HepG2 (cell line): ENCODE data around the gene MYO6. TPM values are rescaled to one million over a fixed set of nuclear protein-coding genes. Genes with fewer than 3 reads are reported as not detected.

Experiments
- ATAC-seq: fragments of 200-7000 bp; cut with Tn5 transposase; 3 replicates; pipeline ENCODE4 v1.9.1; 2020; ENCODE audit warnings: mild to moderate bottlenecking, moderate library complexity
- BruUV-seq: library from RNA; stranded (reverse); fragments of 400-500 nt; replicated peaks from 2 replicates; lab custom pipeline; 2021; lab: Mats Ljungman, UMichigan
- CTCF ChIA-PET: fragments of 300-600 bp; formaldehyde crosslinking; extraction: SDS; loops from one replicate; lab custom pipeline; 2021; ENCODE audit warnings: low total read pairs, inconsistent platforms, low intra/inter-chr PET ratio; lab: Yijun Ruan, JAX
- POLR2A ChIA-PET: fragments of 350-600 bp; sonication (Branson Sonifier 250); formaldehyde crosslinking; loops from one replicate; lab custom pipeline; 2020; ENCODE audit warnings: antibody characterized with exemption, inconsistent platforms; lab: Yijun Ruan, JAX
- DNase-seq: peaks from one replicate; pipeline ENCODE4 v3.0.0-alpha.2; 2015; ENCODE audit warnings: low spot score
- FAIRE-seq: peaks from 3 replicates; lab custom pipeline; 2011; peaks lifted over from hg19 to GRCh38; lab: Jason Lieb, UNC
- H2AFZ ChIP-seq: one replicate; pipeline ENCODE4 v1.6.1; 2011; ENCODE audit warnings: low read length, inconsistent platforms
- H3K27ac ChIP-seq: fragments of 300-600 bp; 3 replicates; pipeline ENCODE4 v1.8.0; 2011; ENCODE audit warnings: mixed run types, mild to moderate bottlenecking, mixed read lengths, low read length, inconsistent platforms; ENCODE audit not compliant: insufficient read depth; ENCODE audit errors: extremely low read length
- H3K27me3 ChIP-seq, 2 experiments: fragments of 200-600 bp in 1 of 2; 2 replicates in 1 of 2; 3 replicates in 1 of 2; pipeline versions ENCODE4 v1.6.0 to v1.8.0; 2011; ENCODE audit warnings: low read length in 2 of 2, mild to moderate bottlenecking in 2 of 2, moderate library complexity in 2 of 2, inconsistent platforms in 1 of 2; ENCODE audit not compliant: insufficient read depth in 2 of 2, control insufficient read depth in 1 of 2
- H3K36me3 ChIP-seq, 2 experiments: fragments of 200-600 bp in 1 of 2; replicated peaks in 1 of 2; 2 replicates in 1 of 2; 3 replicates in 1 of 2; pipeline versions ENCODE4 v1.5.1 to v1.8.0; 2011; ENCODE audit warnings: low read length in 2 of 2, inconsistent platforms in 1 of 2; ENCODE audit not compliant: insufficient read depth in 2 of 2, control insufficient read depth in 1 of 2
- H3K4me1 ChIP-seq: 2 replicates; pipeline ENCODE4 v1.5.1; 2012; ENCODE audit warnings: low read length, inconsistent platforms; ENCODE audit not compliant: insufficient read depth
- H3K4me2 ChIP-seq: 2 replicates; pipeline ENCODE4 v1.6.0; 2011; ENCODE audit warnings: low read depth, low read length, inconsistent platforms
- H3K4me3 ChIP-seq, 3 experiments: fragments of 200-600 bp in 1 of 3; sonication (generic), shearing (Covaris generic) in 1 of 3; replicated peaks in 1 of 3; 2 replicates each; pipeline ENCODE4 v1.5.1; 2011 to 2016; ENCODE audit warnings: low read length in 3 of 3, inconsistent platforms in 2 of 3, low read depth in 2 of 3, mild to moderate bottlenecking in 2 of 3, control low read depth in 1 of 3, mixed read lengths in 1 of 3; ENCODE audit not compliant: insufficient read depth in 1 of 3
- H3K79me2 ChIP-seq: one replicate; pipeline ENCODE4 v1.6.1; 2011; ENCODE audit warnings: low read length, inconsistent platforms; ENCODE audit not compliant: insufficient read depth
- H3K9ac ChIP-seq: 2 replicates; pipeline ENCODE4 v1.6.0; 2011; ENCODE audit warnings: mild to moderate bottlenecking, low read depth, low read length, inconsistent platforms; ENCODE audit not compliant: insufficient read depth
- H3K9me3 ChIP-seq: 2 replicates; pipeline ENCODE4 v1.5.1; 2012; ENCODE audit warnings: mild to moderate bottlenecking, low read length
- H4K20me1 ChIP-seq: 2 replicates; pipeline ENCODE4 v1.6.0; 2011; ENCODE audit warnings: inconsistent platforms, mild to moderate bottlenecking, low read length, moderate library complexity; ENCODE audit not compliant: insufficient read depth
- ARNTL ChIP-seq: sonication (generic); formaldehyde crosslinking; IDR thresholded peaks from 2 replicates; pipeline ENCODE4 v1.4.0; 2020; ENCODE audit warnings: mild to moderate bottlenecking, missing genetic modification reagents
- CENPX ChIP-seq: sonication (generic); formaldehyde crosslinking; IDR thresholded peaks from 2 replicates; pipeline ENCODE4 v1.9.0; 2021; ENCODE audit warnings: mild to moderate bottlenecking, missing genetic modification reagents, moderate library complexity
- FOXC1 ChIP-seq: sonication (generic); formaldehyde crosslinking; IDR thresholded peaks from 2 replicates; pipeline ENCODE4 v1.8.0; 2022; ENCODE audit warnings: mild to moderate bottlenecking, missing genetic modification reagents, borderline replicate concordance
- GABPA ChIP-seq, 2 experiments: IDR thresholded peaks; 2 replicates each; pipeline ENCODE4 v1.6.1; 2011 to 2016; ENCODE audit warnings: low read depth in 2 of 2, low read length in 1 of 2, missing biosample characterization in 1 of 2, missing genetic modification characterization in 1 of 2
- KLF9 ChIP-seq: IDR thresholded peaks from 2 replicates; pipeline ENCODE4 v1.6.1; 2016; ENCODE audit warnings: low read depth
- NBN ChIP-seq: fragments of 450-650 bp; conservative IDR thresholded peaks from 2 replicates; pipeline ENCODE4 v1.6.1; 2017
- NFE2 ChIP-seq: sonication (generic); formaldehyde crosslinking; IDR thresholded peaks from 2 replicates; pipeline ENCODE4 v1.4.0; 2020; ENCODE audit warnings: missing genetic modification reagents
- NR2F6 ChIP-seq, 2 experiments: IDR thresholded peaks; 2 replicates each; pipeline ENCODE4 v1.6.1; 2016; ENCODE audit warnings: antibody characterized with exemption in 1 of 2, mild to moderate bottlenecking in 1 of 2
- PAX8 ChIP-seq: sonication (generic); formaldehyde crosslinking; IDR thresholded peaks from 2 replicates; pipeline ENCODE4 v1.8.0; 2022; ENCODE audit warnings: mild to moderate bottlenecking, missing genetic modification reagents, borderline replicate concordance
- RBAK ChIP-seq: sonication (generic); formaldehyde crosslinking; IDR thresholded peaks from 2 replicates; pipeline ENCODE4 v1.5.1; 2020; ENCODE audit warnings: mild to moderate bottlenecking, missing genetic modification reagents
- SOX5 ChIP-seq: IDR thresholded peaks from 2 replicates; pipeline ENCODE4 v1.6.1; 2016; ENCODE audit warnings: borderline replicate concordance
- TCF7L2 ChIP-seq: IDR thresholded peaks from 2 replicates; pipeline ENCODE4 v1.6.1; 2011; ENCODE audit warnings: mild to moderate bottlenecking, low read depth, low read length, moderate library complexity
- TFE3 ChIP-seq: IDR thresholded peaks from 2 replicates; pipeline ENCODE4 v1.6.1; 2016
- TMF1 ChIP-seq: sonication (generic); formaldehyde crosslinking; IDR thresholded peaks from 2 replicates; pipeline ENCODE4 v1.8.1; 2022; ENCODE audit warnings: low read depth, missing genetic modification reagents
- ZBTB44 ChIP-seq: sonication (generic); formaldehyde crosslinking; IDR thresholded peaks from 2 replicates; pipeline ENCODE4 v1.4.0; 2020; ENCODE audit warnings: missing genetic modification reagents
- ZMYM3 ChIP-seq: sonication (generic); formaldehyde crosslinking; IDR thresholded peaks from 2 replicates; pipeline ENCODE4 v1.5.1; 2020; ENCODE audit warnings: mild to moderate bottlenecking, missing genetic modification reagents
- ZNF205 ChIP-seq: IDR thresholded peaks from 2 replicates; pipeline ENCODE4 v1.6.1; 2018; ENCODE audit warnings: missing biosample characterization, missing genetic modification reagents
- ZNF530 ChIP-seq: sonication (generic); formaldehyde crosslinking; IDR thresholded peaks from 2 replicates; pipeline ENCODE4 v1.5.0; 2020; ENCODE audit warnings: low read depth, mild to moderate bottlenecking, missing genetic modification reagents
- ZNF615 ChIP-seq: sonication (generic); formaldehyde crosslinking; IDR thresholded peaks from 2 replicates; pipeline ENCODE4 v1.5.0; 2020; ENCODE audit warnings: mild to moderate bottlenecking, missing genetic modification reagents, borderline replicate concordance
- ZNF674 ChIP-seq: sonication (generic); formaldehyde crosslinking; IDR thresholded peaks from 2 replicates; pipeline ENCODE4 v1.5.0; 2020; ENCODE audit warnings: low read depth, mild to moderate bottlenecking, missing genetic modification reagents
- ZNF773 ChIP-seq: sonication (generic); formaldehyde crosslinking; IDR thresholded peaks from 2 replicates; pipeline ENCODE4 v1.4.0; 2020; ENCODE audit warnings: missing genetic modification reagents, borderline replicate concordance
- ZNF777 ChIP-seq: sonication (generic); formaldehyde crosslinking; IDR thresholded peaks from 2 replicates; pipeline ENCODE4 v1.4.0; 2020; ENCODE audit warnings: missing genetic modification reagents
- ZSCAN22 ChIP-seq: sonication (generic); formaldehyde crosslinking; IDR thresholded peaks from 2 replicates; pipeline ENCODE4 v1.4.0; 2020; ENCODE audit warnings: mild to moderate bottlenecking, missing genetic modification reagents
- in situ Hi-C: cut with HindIII; loops from 2 replicates; pipeline ENCODE4 v1.10.0; 2017; ENCODE audit warnings: low pct_unique_long_range_greater_than_20kb; ENCODE audit not compliant: extremely low pct_ligation_motif_present
- intact Hi-C: fragments of 100-400 bp; cut with micrococcal nuclease; formaldehyde crosslinking; loops from one replicate; pipeline ENCODE4 v1.10.0; 2022; ENCODE audit not compliant: unreplicated experiment
- polyA plus RNA-seq, 8 experiments: library from polyadenylated mRNA; depleted of rRNA in 3 of 8; stranded (reverse) in 7 of 8; unstranded in 1 of 8; fragments of >200 nt; fragmentation: Illumina TruSeq in 4 of 8; extraction: Trizol in 4 of 8; gene quantifications; 2 replicates each; pipeline versions ENCODE4 v1.2.1 to v1.2.3, GENCODE V29; 2011 to 2016; ENCODE audit warnings: low read depth in 4 of 8, missing spikeins in 1 of 8, mixed read lengths in 1 of 8; ENCODE audit not compliant: insufficient read depth in 1 of 8
- total RNA-seq, 5 experiments: library from RNA; depleted of rRNA; stranded (reverse); fragments of >200 nt; fragmentation: Illumina TruSeq; extraction: Trizol; gene quantifications; 2 replicates each; pipeline ENCODE4 v1.2.3, GENCODE V29; 2016; ENCODE audit warnings: low read depth in 1 of 5

The MYO6 gene
- total and polyA plus RNA-seq, 2 of the 13 experiments (the other 11 are each of a cell fraction or from before 2014, with no cell fraction given), result 5.4 to 7.5 TPM

- no peak for TF ChIP-seq SOX5
- TF ChIP-seq RBAK, result no peak
- no peak for TF ChIP-seq NBN
- no peak for TF ChIP-seq ZMYM3 (CRISPR knock-in tag)
- TF ChIP-seq TMF1 (CRISPR knock-in tag), result no peak
- TF ChIP-seq ZNF777 (CRISPR knock-in tag), result no peak
- no peak for TF ChIP-seq ZSCAN22 (CRISPR knock-in tag)
Observed at GRCh38 chr6:75762063-75762462, 13.0 kb downstream of the MYO6 start (continued).

- no peak for FAIRE-seq
- Histone ChIP-seq H4K20me1 (no peaks in the 10 kb centered on the region), H3K4me2 (no peak overlapping the region), H3K27me3 (no peaks in the 10 kb centered on the region), H3K79me2 (no peaks in the 10 kb centered on the region), H3K9me3 (no peaks in the 10 kb centered on the region), H3K27ac (no peak overlapping the region), H3K4me3 (no peak overlapping the region), H3K36me3 (no peaks in the 10 kb centered on the region; a peak in 1 of 5 replicates), H3K4me1 (peaks cover 5% of the 10 kb centered on the region; the same call in 1 of the 2 replicates), H3K9ac (no peak overlapping the region), H2AFZ (no peak overlapping the region)
- no peak for ATAC-seq
- CTCF ChIA-PET, result no interaction called here
- in situ Hi-C loops, result no loop called here
- no peak for DNase-seq
- POLR2A ChIA-PET, result no interaction called here
- intact Hi-C loops, result no loop called here
- BruUV-seq, result no TSS peak
- TF ChIP-seq ZNF773 (CRISPR knock-in tag), result no peak
- no peak for TF ChIP-seq TCF7L2
- no peak for TF ChIP-seq CENPX (CRISPR knock-in tag)
- no peak for TF ChIP-seq ZNF205
- TF ChIP-seq NFE2 (CRISPR knock-in tag), result no peak
- no peak for TF ChIP-seq ZNF615 (CRISPR knock-in tag)
- no peak for TF ChIP-seq TFE3 (CRISPR knock-in tag)
- TF ChIP-seq ZBTB44 (CRISPR knock-in tag), result no peak
- TF ChIP-seq NR2F6 (IDR thresholded peaks at IDR 0.05), result no peak
- no peak for TF ChIP-seq NR2F6 (CRISPR knock-in tag; IDR thresholded peaks at IDR 0.05)
- no peak for TF ChIP-seq KLF9 (CRISPR knock-in tag)
- TF ChIP-seq PAX8 (CRISPR knock-in tag), result no peak
- no peak for TF ChIP-seq ZNF674 (CRISPR knock-in tag)
- no peak for TF ChIP-seq ARNTL (CRISPR knock-in tag)
- TF ChIP-seq ZNF530 (CRISPR knock-in tag), result no peak
- TF ChIP-seq FOXC1, result no peak
- no peak for TF ChIP-seq GABPA (IDR thresholded peaks at IDR 0.05; ENCODE audit: low read depth, low read length)
- no peak for TF ChIP-seq GABPA (CRISPR knock-in tag; IDR thresholded peaks at IDR 0.05; ENCODE audit: low read depth)
Observed at GRCh38 chr6:75766387-75766786, 17.3 kb downstream of the MYO6 start.
